Posterior cingulate gyrus (tissue), 11 donors: Measurements from ENCODE around the gene PHOX2A.
"Not testable (repeated sequence)": the region's sequence is repeated elsewhere in the genome, so short reads cannot be mapped to it uniquely, and the experiment has no call there.

Experiments
- DNase-seq, 10 donors: peaks; one replicate each; pipeline versions ENCODE4 v3.0.0 to v3.0.0-alpha.2; 2020 to 2021; ENCODE audit warnings: mixed read lengths in 3 of 10
- intact Hi-C: fragments of 100-400 bp; cut with DNase I; formaldehyde crosslinking; loops from one replicate; pipeline ENCODE4 v1.15.1; 2023

PHOX2A gene

DNA sequence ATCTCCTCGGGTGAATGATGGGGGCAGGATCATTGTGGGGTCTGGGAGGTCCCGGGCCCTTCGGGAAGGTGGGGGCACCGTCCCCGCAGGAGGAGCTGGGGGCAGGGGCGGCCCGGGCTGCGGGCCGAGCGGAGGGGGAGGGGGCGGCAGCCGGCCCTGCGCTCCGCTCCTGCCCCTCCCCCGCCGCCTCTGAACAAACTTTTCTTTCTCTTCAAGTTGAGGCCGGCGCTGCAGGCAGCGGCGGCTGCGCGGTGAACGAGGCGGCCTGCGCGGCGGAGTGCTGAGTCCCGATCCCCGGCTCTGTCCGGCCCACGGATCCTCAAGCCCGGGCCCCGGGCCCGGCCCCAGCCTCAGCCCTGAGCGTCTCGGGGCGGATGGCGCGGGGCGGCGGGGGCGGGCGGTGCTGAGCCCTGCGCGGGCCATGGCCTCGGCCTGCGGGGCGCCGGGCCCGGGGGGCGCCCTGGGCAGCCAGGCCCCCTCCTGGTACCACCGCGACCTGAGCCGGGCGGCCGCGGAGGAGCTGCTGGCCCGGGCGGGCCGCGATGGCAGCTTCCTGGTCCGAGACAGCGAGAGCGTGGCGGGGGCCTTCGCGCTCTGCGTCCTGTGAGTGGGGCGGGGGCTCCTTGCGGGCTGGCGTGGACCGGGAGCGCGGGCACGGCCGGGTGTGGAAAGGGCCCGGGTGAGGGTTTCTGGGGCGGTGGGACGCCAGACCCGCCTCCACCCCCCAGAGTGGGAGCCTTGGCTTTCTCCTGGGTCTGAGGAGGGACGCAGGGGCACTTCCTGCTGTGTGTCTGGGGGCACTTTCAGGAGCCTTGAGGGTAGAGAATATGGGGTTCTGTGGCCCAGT lies 19.2 kb downstream of the PHOX2A start, which contains the start of gene INPPL1:
INPPL1 (plus strand) TSS at position 204 of the 847 bp plus-strand sequence; CDS start at position 422, 218 bp downstream.
- DNase-seq, result peak in 5 of 10 donors; percentile 36 to 73 (median 46)
- intact Hi-C loops, result loop anchor here (10.0 kb wide), 2 partner anchors 110 to 190 kb away; partner anchors contain the start of gene ANAPC15

DNA sequence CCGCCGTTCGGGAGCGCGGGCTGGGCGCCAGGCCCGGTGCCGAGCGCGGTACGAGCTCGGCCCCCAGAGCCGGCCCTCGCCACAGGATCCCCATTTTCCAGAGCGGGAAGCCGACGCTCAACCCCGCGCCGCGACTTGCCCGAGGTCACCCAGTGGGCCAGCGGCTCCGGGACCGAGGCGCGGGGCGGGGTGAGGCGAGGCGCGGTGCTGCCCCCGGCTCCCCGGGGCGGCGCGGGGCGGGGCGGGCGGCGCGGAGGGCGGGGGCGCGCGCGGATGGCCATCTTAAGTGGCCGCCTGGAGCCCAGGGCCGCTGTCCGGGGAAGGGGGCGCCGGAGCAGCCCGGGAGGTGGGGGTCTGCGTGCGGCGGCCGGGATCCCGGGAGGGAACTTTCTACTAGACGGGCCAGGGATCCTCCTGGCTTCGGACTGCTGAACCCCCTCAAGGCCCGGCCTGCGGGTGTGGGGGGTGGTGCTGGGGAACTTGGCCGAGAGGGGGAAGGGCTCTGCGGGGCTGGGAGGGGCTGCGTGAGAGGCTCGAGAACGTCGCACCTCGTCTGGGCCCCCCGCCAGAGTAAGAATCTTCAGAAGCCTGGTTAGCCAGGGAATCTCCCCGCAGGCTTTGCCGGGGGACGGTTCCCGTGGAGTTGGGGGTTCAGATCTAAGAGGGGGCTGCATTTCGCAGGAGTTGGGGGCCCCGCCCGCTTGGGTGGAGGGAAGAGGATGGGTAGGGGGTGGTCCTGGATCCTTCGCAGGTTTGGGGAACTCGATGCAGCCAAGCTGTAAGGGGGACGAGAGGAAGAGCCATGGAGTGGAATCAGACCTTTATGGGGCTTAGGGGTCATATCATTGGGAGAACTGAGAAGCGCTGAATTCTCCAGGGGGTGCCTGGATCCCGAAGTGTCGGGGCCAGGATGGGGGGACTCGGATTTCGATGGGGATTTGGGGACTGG lies 20.1 kb downstream of the PHOX2A start:
- intact Hi-C loops, result loop anchor here (10.0 kb wide), 2 partner anchors 109 to 191 kb away; partner anchors contain the start of gene ANAPC15
- DNase-seq, result peak in 5 of 10 donors; percentile 30 to 91 (median 61)

DNA sequence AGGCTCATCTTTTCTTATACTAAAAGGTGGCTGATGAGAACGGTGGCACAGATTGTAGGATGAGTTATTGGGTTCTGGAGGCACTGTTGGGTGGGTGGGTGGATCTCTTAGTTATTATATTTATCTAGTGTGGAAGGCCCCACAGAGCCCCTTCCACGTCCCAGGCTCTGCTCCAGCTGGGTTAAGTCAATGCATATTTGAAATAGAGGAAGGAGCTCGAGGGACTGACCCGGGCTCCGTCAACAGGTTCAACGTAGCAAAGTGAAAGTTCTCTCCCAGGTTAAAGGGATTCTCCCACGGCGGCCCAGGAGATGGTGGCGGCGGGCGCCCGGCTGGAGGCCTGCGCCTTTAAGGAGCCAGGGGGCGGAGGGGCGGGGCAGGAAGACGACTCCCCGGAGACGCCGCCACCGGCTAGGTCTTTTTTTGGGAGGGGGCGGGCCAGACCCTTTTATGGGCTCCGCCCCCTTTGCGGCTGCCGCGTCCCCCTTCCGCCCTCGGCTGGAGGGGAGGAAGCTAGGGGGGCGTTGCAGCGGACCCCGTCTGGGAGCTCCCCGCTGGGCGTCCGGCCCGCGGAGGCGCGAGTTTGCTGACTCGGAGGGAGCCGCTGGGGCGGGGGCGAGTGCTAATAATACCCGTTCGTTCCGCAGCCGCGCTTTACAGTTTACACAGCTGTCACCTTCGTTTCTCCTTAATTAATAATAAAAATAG lies 20.9 kb downstream of the PHOX2A start:
- intact Hi-C loops, result loop anchor here (10.0 kb wide), 2 partner anchors 108 to 192 kb away; partner anchors contain the start of gene ANAPC15

DNA sequence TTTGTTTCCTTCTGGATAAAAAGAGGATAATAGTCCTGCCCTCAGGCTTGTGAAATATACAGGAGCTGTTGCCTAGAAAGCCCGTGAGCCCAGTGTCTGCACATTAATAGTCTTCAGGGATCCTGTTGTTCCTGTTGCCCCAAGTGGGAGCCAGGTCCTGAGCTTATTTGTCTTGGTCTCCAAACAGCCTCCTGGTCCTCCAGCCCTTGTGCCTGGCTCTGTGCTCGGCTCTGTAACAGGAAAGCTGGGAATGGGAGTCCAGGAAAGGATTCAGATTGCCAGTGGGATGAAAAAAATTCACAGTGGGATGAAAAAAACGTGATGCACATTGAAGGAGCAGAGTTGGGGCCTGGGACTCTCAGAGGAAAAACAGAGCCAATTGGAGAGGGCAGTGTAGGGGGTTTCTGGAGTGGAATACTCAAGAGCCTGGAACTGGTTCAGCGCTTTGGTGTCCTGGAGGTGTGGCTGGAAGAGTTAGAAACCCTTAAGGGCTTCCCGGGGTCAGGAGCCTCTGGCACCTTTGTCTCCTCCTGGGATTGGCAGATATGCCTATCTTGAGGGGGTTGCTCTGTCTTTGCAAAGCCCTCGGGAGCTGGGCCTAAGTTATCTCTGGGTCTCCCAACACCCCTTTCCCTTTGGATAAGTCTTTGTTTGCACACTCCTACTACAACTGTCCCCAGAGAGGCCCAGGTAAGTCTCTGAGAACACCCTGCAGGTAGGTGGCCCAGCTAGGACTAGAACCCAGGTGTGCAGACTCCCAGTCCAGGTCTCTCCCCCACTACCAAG lies 21.7 kb downstream of the PHOX2A start:
- intact Hi-C loops, result loop anchor here (10.0 kb wide), 2 partner anchors 107 to 193 kb away; partner anchors contain the start of gene ANAPC15
- peak in 1 of 10 donors; percentile 69 for DNase-seq

More for the DNA sequence above, 20.9 kb downstream of the PHOX2A start:
- peak; percentile 70 to 97 (median 86) for DNase-seq

DNA sequence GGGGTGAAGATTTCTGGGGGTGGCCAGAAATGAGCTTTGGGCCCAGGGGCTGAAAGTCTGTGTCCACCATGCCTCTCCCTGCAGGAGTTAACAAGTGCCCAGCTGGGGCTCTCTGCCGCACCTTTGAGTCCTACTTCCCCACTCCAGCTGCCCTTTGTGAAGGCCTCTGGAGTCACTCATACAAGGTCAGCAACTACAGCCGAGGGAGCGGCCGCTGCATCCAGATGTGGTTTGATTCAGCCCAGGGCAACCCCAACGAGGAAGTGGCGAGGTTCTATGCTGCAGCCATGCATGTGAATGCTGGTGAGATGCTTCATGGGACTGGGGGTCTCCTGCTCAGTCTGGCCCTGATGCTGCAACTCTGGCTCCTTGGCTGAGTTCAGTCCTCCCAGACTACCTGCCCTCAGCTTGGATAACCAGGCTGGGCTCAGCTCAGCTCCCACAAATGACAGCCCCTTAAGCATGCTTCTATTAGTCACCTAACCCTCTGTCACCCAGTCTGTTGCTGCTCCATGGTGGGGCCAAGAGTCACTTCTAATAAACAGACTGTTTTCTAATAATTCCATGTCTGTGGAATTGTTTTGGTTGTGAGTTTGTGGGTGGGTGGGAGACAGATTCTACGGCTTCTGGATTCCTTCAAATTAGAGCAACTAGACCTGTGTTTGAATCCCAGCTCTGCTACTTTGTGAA lies 22.4 kb downstream of the PHOX2A start:
- DNase-seq, result peak in 1 of 10 donors; percentile 81
- intact Hi-C loops, result loop anchor here (10.0 kb wide), 2 partner anchors 107 to 193 kb away; partner anchors contain the start of gene ANAPC15

DNA sequence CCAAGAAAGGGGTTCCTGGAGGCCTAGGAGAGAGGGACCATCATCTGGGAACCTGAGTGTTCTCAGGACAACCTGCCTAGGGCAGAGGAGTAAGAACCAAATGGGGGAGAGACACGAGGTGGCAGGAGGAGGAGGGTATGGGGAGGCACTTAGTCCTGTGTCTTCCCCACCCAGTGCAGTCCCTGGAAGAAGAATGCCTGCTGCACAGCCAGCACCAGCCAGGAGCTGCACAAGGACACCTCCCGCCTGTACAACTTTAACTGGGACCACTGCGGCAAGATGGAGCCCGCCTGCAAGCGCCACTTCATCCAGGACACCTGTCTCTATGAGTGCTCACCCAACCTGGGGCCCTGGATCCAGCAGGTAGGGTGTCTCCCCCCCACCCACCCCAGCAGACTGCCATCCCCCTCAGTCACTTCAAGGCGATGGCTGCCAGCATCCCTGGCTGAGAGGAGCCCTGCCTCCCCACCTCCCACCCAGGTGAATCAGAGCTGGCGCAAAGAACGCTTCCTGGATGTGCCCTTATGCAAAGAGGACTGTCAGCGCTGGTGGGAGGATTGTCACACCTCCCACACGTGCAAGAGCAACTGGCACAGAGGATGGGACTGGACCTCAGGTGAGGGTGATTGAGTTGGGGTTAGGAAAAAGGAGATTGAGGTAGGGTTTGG lies 23.1 kb downstream of the PHOX2A start:
- intact Hi-C loops, result loop anchor here (10.0 kb wide), 2 partner anchors 106 to 194 kb away; partner anchors contain the start of gene ANAPC15
- peak in 1 of 10 donors; percentile 70 for DNase-seq

DNA sequence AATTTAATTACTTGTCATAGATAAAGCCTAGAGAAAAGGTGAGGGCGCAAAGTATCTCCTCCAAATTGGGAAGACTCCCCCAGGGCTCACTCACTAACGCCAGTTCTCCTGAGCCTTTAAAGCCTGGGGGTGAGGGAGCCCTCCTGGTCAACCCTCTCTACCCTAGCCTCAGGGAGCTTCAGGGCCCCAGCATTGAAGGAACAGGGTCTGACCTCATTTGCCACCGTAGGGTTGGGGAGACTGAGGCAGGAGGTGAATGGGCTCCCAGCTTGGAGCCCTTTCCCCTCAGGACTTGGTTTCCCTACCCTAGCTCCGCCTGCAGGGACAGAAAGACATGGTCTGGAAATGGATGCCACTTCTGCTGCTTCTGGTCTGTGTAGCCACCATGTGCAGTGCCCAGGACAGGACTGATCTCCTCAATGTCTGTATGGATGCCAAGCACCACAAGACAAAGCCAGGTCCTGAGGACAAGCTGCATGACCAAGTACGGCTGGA lies 25.7 kb downstream of the PHOX2A start:
- intact Hi-C loops, result no loop called here
- peak in 1 of 10 donors; percentile 26 for DNase-seq

DNA sequence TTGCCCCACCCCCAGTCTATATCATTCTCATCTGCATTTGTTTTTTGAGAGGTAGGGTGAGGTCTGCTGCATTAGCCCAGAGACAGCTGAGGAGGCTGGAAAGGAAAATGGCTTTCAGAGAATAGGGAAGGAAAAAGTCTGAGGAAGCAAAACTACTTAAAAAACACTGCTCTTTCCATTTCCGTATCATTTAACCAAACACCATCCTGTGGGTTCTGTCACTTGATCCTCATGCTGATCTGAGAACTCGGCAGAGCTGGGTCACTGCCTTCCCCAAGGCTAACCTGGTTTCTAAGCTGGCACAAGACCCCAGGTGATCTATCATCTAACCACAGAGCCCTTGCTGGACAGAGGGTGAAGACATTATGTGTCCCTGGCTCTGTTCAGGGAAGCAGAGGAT lies 26.1 kb downstream of the PHOX2A start:
- DNase-seq, result no peak
- intact Hi-C loops, result no loop called here

DNA sequence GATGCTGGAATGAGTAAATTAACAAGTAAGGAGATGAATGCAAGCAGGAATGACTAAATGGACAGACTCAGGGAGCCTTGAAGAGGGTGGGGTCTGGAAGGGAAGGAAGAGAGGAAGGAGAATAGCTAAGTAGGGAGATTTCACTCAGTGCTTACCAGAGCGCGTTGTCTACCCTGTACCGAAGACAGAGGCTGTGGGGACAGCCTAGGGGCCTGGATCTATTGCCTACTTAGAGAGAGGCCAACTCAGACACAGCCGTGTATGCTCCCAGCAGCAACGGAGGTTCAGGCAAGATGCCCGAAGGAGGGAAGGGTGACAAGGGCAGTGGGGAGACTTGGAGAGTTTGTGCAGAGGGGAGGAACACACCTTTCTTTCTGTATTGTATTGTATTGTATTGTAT lies 27.3 kb downstream of the PHOX2A start, which contains the start of gene FOLR2:
FOLR2 (plus strand) TSS at position 157 of the 400 bp plus-strand sequence. CDS start 1,791 bp downstream, outside the sequence.
- peak in 1 of 10 donors; percentile 49 for DNase-seq
- intact Hi-C loops, result no loop called here

DNA sequence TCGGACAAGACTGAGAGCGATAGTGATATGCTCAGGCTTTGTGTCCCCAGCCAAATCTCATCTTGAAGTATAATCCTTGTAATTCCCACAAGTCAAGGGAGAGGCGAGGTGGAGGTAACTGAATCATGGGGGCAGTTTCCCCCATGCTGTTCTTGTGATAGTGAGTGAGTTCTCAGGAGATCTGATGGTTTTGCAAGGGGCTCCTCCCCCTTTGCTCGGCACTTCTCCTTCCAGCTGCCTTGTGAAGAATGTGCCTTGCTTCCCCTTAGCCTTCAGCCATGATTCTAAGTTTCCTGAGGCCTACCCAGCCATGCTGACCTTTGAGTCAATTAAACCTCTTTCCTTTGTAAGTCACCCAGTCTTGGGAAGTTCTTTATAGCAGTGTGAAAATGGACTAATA lies 34.9 kb downstream of the PHOX2A start:
- intact Hi-C loops, result no loop called here
- DNase-seq, result no peak

DNA sequence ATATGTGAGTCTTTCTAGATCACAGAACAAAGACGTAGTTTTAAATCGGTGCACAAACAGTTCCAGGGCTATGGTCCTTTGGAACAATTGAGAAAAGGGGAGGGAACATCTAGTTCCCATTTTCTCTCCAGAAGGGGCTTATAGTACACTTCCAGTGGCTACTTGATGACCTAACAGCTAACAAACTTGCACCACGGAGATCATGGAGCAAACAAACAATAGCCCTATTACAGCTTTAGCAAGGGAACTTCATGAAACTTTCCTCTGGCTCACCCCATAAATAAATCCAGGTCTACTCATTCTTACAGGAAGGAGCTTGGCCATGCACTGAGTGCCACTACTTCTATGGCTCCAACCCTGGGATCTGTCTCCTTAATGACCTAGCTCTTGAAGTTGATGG lies 35.7 kb downstream of the PHOX2A start:
- no peak for DNase-seq
- intact Hi-C loops, result no loop called here

DNA sequence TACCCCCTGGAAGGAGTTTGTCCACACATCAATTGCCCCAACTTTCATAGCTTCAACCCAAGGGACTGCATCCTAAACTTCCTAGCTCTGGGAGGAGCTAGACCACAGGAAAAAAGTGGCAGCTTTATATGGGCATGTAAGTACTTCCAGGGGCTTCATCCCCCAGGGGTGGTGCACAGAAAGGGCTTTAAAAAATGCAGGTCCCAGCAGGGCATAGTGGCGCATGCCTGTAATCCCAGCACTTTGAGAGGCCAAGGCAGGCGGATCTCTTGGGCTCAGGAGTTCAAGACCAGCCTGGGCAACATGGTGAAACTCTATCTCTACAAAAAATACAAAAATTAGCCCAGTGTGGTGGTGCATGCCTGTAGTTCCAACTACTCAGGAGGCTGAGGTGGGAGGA lies 37.2 kb downstream of the PHOX2A start:
- DNase-seq, result peak in 1 of 10 donors; percentile 56
- intact Hi-C loops, result not testable (repeated sequence)

DNA sequence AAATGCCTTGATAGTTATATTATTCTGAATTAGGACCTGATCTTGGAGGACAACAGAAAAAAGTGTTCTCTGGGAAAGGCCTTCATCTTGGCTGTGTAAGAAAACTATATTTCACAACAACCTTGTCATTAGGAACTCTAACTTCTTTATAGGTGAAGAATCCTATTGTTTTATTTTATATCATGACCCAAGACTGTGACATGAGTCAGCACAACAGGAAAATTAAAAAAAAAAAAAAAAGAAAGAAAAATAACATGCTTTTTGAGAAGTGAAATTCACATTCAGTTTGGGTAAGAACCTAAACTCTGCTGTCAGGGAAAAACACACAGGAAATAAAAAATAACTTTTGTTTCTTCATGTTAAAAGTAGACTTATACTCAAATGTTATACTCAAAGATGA lies 39.1 kb downstream of the PHOX2A start:
- intact Hi-C loops, result no loop called here
- no peak for DNase-seq

DNA sequence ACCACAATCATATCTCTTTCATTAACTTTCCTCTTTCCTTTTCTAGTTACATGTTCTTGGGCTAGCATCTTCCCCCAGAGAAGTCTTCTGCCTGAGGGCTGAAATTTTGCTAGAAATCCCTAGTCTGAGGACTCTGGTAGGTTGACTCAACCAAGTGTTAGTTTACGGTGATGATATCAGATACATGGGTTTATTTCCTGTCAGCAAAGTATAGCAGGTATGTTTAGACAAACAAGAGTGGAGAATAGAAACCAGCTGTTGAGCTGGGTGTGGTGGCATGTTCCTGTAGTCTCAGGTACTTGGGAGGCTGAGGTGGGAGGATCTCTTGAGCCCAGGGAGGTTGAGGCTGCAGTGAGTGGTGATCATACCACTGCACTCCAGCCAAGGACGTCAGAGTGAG lies 40.8 kb downstream of the PHOX2A start:
- DNase-seq, result peak in 1 of 10 donors; percentile 16
- intact Hi-C loops, result no loop called here

DNA sequence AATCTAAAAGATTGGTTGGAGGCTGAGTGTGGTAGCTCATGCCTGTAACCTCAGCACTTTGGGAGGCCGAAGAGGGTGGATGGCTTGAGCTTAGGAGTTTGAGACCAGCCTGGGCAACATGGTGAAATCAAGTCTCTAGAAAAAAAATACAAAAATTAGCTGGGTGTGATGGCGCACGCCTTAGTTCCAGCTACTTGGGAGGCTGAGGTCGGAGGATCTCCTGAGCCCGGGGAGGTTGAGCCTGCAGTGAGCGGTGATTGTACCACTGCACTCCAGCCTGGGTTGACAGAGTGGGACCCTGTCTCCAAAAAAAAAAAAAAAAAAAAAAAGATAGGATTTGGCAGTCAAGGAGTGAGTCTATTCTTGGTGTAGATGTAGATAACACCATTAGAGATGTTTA lies 41.4 kb downstream of the PHOX2A start:
- DNase-seq, result peak in 1 of 10 donors; percentile 51
- intact Hi-C loops, result no loop called here

DNA sequence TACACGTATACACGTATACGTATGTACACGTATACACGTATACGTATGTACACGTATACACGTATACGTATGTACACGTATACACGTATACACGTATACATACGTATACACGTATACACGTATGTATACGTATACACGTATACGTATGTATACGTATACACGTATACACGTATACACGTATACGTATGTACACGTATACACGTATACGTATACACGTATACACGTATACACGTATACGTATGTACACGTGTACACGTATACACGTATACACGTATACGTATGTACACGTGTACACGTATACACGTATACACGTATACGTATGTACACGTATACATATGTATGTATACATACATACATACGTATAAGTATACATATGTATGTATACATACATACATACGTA lies 42.5 kb downstream of the PHOX2A start:
- DNase-seq, intact Hi-C loops: not testable (repeated sequence)

DNA sequence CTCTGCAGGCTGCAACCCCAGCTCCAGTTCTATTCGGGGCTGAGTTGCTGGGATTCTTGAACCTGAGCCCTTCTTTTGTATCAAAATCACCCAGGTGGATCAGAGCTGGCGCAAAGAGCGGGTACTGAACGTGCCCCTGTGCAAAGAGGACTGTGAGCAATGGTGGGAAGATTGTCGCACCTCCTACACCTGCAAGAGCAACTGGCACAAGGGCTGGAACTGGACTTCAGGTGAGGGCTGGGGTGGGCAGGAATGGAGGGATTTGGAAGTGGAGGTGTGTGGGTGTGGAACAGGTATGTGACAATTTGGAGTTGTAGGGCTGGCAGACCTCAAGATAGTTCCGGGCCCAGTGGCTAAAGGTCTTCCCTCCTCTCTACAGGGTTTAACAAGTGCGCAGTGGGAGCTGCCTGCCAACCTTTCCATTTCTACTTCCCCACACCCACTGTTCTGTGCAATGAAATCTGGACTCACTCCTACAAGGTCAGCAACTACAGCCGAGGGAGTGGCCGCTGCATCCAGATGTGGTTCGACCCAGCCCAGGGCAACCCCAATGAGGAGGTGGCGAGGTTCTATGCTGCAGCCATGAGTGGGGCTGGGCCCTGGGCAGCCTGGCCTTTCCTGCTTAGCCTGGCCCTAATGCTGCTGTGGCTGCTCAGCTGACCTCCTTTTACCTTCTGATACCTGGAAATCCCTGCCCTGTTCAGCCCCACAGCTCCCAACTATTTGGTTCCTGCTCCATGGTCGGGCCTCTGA lies 48.3 kb downstream of the PHOX2A start:
- peak in 1 of 10 donors; percentile 57 for DNase-seq
- intact Hi-C loops, result no loop called here
